Measurements from ENCODE around the gene BNC2.

Gene BNC2

DNA sequence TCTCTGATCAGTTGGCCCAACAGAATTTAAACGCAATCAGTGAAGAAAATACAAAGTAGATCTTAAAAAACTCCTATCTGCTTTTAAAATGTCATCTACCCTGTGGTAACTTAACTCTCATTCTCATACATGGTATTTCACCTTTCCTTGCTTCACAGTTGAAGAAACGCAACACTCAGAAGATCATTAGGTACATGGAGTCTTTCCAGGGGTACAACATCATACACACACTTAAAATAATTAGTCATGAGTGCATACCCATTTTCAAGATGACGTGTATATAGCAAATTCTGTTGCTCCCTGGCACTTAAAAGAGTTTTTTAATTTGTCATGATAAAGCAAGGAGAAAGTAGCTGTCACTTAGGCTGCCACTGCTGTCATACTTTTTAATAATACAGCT is 259.9 kb downstream of the BNC2 start:
- Histone ChIP-seq H3K27ac (ENCODE audit: low read depth, low read length) (no peak overlapping the region), H2BK5ac (ENCODE audit: low read length) (no peak overlapping the region), H3K4me3 (ENCODE audit: low read length) (no peak overlapping the region), H3K79me1 (ENCODE audit: low read length) (no peaks in the 10 kb centered on the region), H4K8ac (ENCODE audit: low read depth, low read length) (no peak overlapping the region), H3K56ac (ENCODE audit: low read length) (no peak overlapping the region), H3K36me3 (ENCODE audit: control insufficient read depth, insufficient read depth, low read length) (no peaks in the 10 kb centered on the region), H3K18ac (ENCODE audit: low read length) (no peak overlapping the region), H3K9ac (ENCODE audit: low read length) (no peak overlapping the region), H2BK120ac (ENCODE audit: low read depth, low read length) (no peak overlapping the region), H3K23ac (ENCODE audit: low read length) (no peak overlapping the region), H4K5ac (ENCODE audit: low read length) (no peak overlapping the region), H2BK15ac (replicated peaks; ENCODE audit: low read depth) (no peak overlapping the region), H2AK5ac (ENCODE audit: low read length) (no peak overlapping the region), H3K4ac (ENCODE audit: low read depth, low read length) (no peak overlapping the region), H3K4me2 (ENCODE audit: low read length) (no peak overlapping the region), H3K79me2 (ENCODE audit: control insufficient read depth, insufficient read depth, low read length) (no peaks in the 10 kb centered on the region), H3K27me3 (ENCODE audit: insufficient read depth, low read length, poor library complexity) (no peaks in the 10 kb centered on the region), H3K4me1 (ENCODE audit: control insufficient read depth, low read depth, low read length) (no peaks in the 10 kb centered on the region)
- no CpG with 5 or more reads among the region's 3 CpGs for WGBS (ENCODE audit: extremely low coverage, insufficient coverage, low lambda C conversion rate)
- no peak for DNase-seq

DNA sequence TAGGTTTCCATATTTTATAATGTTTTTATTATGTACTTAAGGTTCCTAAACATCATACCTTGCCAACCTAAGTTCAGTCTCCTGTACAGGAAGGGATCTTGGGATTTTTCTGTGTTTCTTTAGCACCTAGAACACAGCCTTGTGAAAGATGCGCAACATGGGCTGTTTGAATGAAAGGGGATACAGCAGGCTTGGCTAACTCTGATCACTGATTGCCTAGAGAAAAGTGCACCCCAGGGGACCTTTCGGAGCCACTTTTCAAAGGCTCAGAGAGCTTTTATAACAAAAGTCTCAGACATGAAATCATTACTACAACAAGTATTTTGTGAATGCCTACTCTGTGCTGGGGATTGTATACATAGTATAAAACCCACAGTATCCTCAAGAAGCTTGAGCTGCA is 261.6 kb downstream of the BNC2 start:
- Histone ChIP-seq H3K27me3 (ENCODE audit: insufficient read depth, low read length, poor library complexity) (no peaks in the 10 kb centered on the region), H4K8ac (ENCODE audit: low read depth, low read length) (peak overlapping the region; percentile 86), H3K9ac (ENCODE audit: low read length) (no peak overlapping the region), H3K4ac (ENCODE audit: low read depth, low read length) (no peak overlapping the region), H2AK5ac (ENCODE audit: low read length) (no peak overlapping the region), H2BK15ac (replicated peaks; ENCODE audit: low read depth) (no peak overlapping the region), H4K5ac (ENCODE audit: low read length) (no peak overlapping the region), H3K4me3 (ENCODE audit: low read length) (no peak overlapping the region), H3K79me1 (ENCODE audit: low read length) (no peaks in the 10 kb centered on the region), H2BK5ac (ENCODE audit: low read length) (no peak overlapping the region), H3K27ac (ENCODE audit: low read depth, low read length) (no peak overlapping the region), H2BK120ac (ENCODE audit: low read depth, low read length) (no peak overlapping the region), H3K56ac (ENCODE audit: low read length) (no peak overlapping the region), H3K4me2 (ENCODE audit: low read length) (no peak overlapping the region), H3K36me3 (ENCODE audit: control insufficient read depth, insufficient read depth, low read length) (no peaks in the 10 kb centered on the region), H3K4me1 (ENCODE audit: control insufficient read depth, low read depth, low read length) (no peaks in the 10 kb centered on the region), H3K79me2 (ENCODE audit: control insufficient read depth, insufficient read depth, low read length) (no peaks in the 10 kb centered on the region), H3K18ac (ENCODE audit: low read length) (no peak overlapping the region), H3K23ac (ENCODE audit: low read length) (no peak overlapping the region)
- DNase-seq, result no peak
- no CpG with 5 or more reads among the region's 2 CpGs for WGBS (ENCODE audit: extremely low coverage, insufficient coverage, low lambda C conversion rate)

DNA sequence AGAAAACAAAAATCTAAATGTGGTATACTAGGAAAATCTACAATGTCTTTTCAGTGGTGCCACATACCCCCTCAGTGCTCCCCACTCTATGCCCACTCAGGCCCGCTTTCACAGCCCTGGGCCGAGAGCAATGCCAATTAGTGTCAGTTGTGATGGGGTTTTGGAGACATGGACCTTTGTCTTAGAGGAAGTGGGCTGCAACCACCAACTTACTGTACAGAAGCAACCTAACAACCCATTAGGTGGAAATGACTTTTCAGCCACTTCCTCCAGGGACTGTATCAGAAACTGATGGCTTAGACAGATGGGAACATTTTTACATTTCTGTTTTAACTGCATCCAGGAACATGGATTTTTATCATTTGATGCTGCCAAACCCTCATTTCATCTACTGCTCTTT is 268.0 kb downstream of the BNC2 start:
- H3K23ac ChIP-seq (ENCODE audit: low read length), result no peak overlapping the region
- no peak overlapping the region for H2AK5ac ChIP-seq (ENCODE audit: low read length)
- no peak overlapping the region for H3K56ac ChIP-seq (ENCODE audit: low read length)
- no peaks in the 10 kb centered on the region for H3K79me2 ChIP-seq (ENCODE audit: control insufficient read depth, insufficient read depth, low read length)
- H2BK5ac ChIP-seq (ENCODE audit: low read length), result no peak overlapping the region
- H3K27ac ChIP-seq (ENCODE audit: low read depth, low read length), result no peak overlapping the region
- H3K4me2 ChIP-seq (ENCODE audit: low read length), result no peak overlapping the region
- no CpG with 5 or more reads among the region's 2 CpGs for WGBS (ENCODE audit: extremely low coverage, insufficient coverage, low lambda C conversion rate)
- no peaks in the 10 kb centered on the region for H3K4me1 ChIP-seq (ENCODE audit: control insufficient read depth, low read depth, low read length)
- peak overlapping the region; percentile 28 for H3K18ac ChIP-seq (ENCODE audit: low read length)
- H3K27me3 ChIP-seq (ENCODE audit: insufficient read depth, low read length, poor library complexity), result no peaks in the 10 kb centered on the region
- no peaks in the 10 kb centered on the region for H3K79me1 ChIP-seq (ENCODE audit: low read length)
- H3K4me3 ChIP-seq (ENCODE audit: low read length), result no peak overlapping the region
- H4K5ac ChIP-seq (ENCODE audit: low read length), result no peak overlapping the region
- no peak overlapping the region for H2BK15ac ChIP-seq (replicated peaks; ENCODE audit: low read depth)
- H3K9ac ChIP-seq (ENCODE audit: low read length), result no peak overlapping the region
- peak overlapping the region; percentile 81 for H3K4ac ChIP-seq (ENCODE audit: low read depth, low read length)
- no peaks in the 10 kb centered on the region for H3K36me3 ChIP-seq (ENCODE audit: control insufficient read depth, insufficient read depth, low read length)
- no peak for DNase-seq
- no peak overlapping the region for H2BK120ac ChIP-seq (ENCODE audit: low read depth, low read length)
- H4K8ac ChIP-seq (ENCODE audit: low read depth, low read length), result no peak overlapping the region

DNA sequence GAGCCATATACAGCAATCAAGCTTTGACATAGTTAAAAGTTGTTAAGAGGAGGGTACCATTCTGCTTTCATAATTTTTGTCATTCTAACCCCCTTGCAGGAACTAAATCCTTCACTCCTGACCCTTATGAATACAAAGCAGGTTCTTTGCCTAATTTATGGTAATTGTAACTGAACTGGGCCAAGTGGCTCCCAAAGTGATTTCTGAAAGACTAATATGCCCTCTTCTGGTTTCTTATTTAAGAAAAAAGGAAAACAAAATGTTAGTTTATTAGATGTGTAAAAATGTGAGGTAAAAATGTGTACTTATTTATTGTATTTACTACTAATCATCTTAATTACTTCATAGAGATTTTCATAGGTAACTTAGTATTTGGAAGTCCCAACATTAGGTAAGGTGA is 268.5 kb downstream of the BNC2 start:
- Histone ChIP-seq H3K4me3 (ENCODE audit: low read length) (no peak overlapping the region), H3K27ac (ENCODE audit: low read depth, low read length) (no peak overlapping the region), H2BK120ac (ENCODE audit: low read depth, low read length) (no peak overlapping the region), H3K56ac (ENCODE audit: low read length) (no peak overlapping the region), H3K4ac (ENCODE audit: low read depth, low read length) (no peak overlapping the region), H3K23ac (ENCODE audit: low read length) (no peak overlapping the region), H3K79me2 (ENCODE audit: control insufficient read depth, insufficient read depth, low read length) (no peaks in the 10 kb centered on the region), H3K9ac (ENCODE audit: low read length) (no peak overlapping the region), H4K8ac (ENCODE audit: low read depth, low read length) (no peak overlapping the region), H2AK5ac (ENCODE audit: low read length) (no peak overlapping the region), H2BK15ac (replicated peaks; ENCODE audit: low read depth) (no peak overlapping the region), H2BK5ac (ENCODE audit: low read length) (no peak overlapping the region), H3K79me1 (ENCODE audit: low read length) (no peaks in the 10 kb centered on the region), H3K36me3 (ENCODE audit: control insufficient read depth, insufficient read depth, low read length) (no peaks in the 10 kb centered on the region), H3K27me3 (ENCODE audit: insufficient read depth, low read length, poor library complexity) (no peaks in the 10 kb centered on the region), H4K5ac (ENCODE audit: low read length) (no peak overlapping the region), H3K4me1 (ENCODE audit: control insufficient read depth, low read depth, low read length) (no peaks in the 10 kb centered on the region), H3K4me2 (ENCODE audit: low read length) (no peak overlapping the region), H3K18ac (ENCODE audit: low read length) (no peak overlapping the region)
- DNase-seq, result peak; percentile 46

DNA sequence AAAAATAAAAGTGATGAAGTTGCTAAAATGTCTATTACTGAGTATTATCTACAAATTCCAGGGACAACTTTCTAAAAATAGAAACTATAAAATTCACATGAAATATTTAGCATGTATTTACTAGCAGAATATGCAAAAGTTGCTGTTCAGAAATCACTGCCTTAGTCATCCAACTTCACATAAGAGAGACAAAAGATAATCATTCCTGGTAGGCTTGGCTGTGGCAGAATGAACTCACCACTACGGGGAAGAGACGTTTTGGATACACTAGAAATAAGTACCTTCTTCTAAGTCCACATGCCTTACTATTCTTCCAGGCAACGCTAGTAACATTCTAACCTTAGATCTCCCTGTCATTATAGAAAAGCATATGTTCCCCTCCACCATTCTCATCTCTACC is 272.2 kb downstream of the BNC2 start:
- Histone ChIP-seq H2BK5ac (ENCODE audit: low read length) (no peak overlapping the region), H3K9ac (ENCODE audit: low read length) (no peak overlapping the region), H3K4me3 (ENCODE audit: low read length) (no peak overlapping the region), H2AK5ac (ENCODE audit: low read length) (no peak overlapping the region), H2BK15ac (replicated peaks; ENCODE audit: low read depth) (no peak overlapping the region), H3K27me3 (ENCODE audit: insufficient read depth, low read length, poor library complexity) (no peaks in the 10 kb centered on the region), H4K8ac (ENCODE audit: low read depth, low read length) (no peak overlapping the region), H3K4me1 (ENCODE audit: control insufficient read depth, low read depth, low read length) (no peaks in the 10 kb centered on the region), H4K5ac (ENCODE audit: low read length) (no peak overlapping the region), H3K4me2 (ENCODE audit: low read length) (no peak overlapping the region), H3K27ac (ENCODE audit: low read depth, low read length) (no peak overlapping the region), H3K79me2 (ENCODE audit: control insufficient read depth, insufficient read depth, low read length) (no peaks in the 10 kb centered on the region), H3K18ac (ENCODE audit: low read length) (no peak overlapping the region), H3K23ac (ENCODE audit: low read length) (no peak overlapping the region), H3K4ac (ENCODE audit: low read depth, low read length) (no peak overlapping the region), H3K36me3 (ENCODE audit: control insufficient read depth, insufficient read depth, low read length) (no peaks in the 10 kb centered on the region), H3K79me1 (ENCODE audit: low read length) (no peaks in the 10 kb centered on the region), H2BK120ac (ENCODE audit: low read depth, low read length) (no peak overlapping the region), H3K56ac (ENCODE audit: low read length) (no peak overlapping the region)
- no peak for DNase-seq
- no CpG with 5 or more reads among the region's 3 CpGs for WGBS (ENCODE audit: extremely low coverage, insufficient coverage, low lambda C conversion rate)

DNA sequence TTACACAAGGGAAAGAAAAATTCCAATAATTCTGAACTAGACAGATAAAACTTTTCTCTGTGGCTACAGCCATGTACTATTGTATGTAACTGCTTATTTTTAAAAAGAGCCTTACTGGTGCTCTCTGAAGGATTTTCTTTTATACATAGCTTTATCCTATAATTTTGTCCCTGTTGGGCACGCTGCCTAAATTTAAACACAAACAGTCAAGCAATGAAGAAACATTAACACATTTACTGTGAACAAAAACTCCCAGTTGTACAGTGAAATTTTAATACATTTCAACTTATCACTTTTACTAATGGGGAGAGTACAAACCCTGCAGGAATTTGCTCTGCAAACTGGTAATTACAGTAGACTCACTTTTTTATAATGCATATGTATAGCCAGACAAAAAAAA is 273.3 kb downstream of the BNC2 start:
- Histone ChIP-seq H3K18ac (ENCODE audit: low read length) (no peak overlapping the region), H3K56ac (ENCODE audit: low read length) (no peak overlapping the region), H3K4me2 (ENCODE audit: low read length) (no peak overlapping the region), H2BK120ac (ENCODE audit: low read depth, low read length) (no peak overlapping the region), H3K27me3 (ENCODE audit: insufficient read depth, low read length, poor library complexity) (no peaks in the 10 kb centered on the region), H3K79me1 (ENCODE audit: low read length) (no peaks in the 10 kb centered on the region), H2AK5ac (ENCODE audit: low read length) (no peak overlapping the region), H3K27ac (ENCODE audit: low read depth, low read length) (no peak overlapping the region), H3K23ac (ENCODE audit: low read length) (no peak overlapping the region), H3K79me2 (ENCODE audit: control insufficient read depth, insufficient read depth, low read length) (no peaks in the 10 kb centered on the region), H4K5ac (ENCODE audit: low read length) (no peak overlapping the region), H3K36me3 (ENCODE audit: control insufficient read depth, insufficient read depth, low read length) (no peaks in the 10 kb centered on the region), H4K8ac (ENCODE audit: low read depth, low read length) (no peak overlapping the region), H3K4me1 (ENCODE audit: control insufficient read depth, low read depth, low read length) (no peaks in the 10 kb centered on the region), H3K4ac (ENCODE audit: low read depth, low read length) (no peak overlapping the region), H3K9ac (ENCODE audit: low read length) (no peak overlapping the region), H2BK5ac (ENCODE audit: low read length) (no peak overlapping the region), H3K4me3 (ENCODE audit: low read length) (no peak overlapping the region), H2BK15ac (replicated peaks; ENCODE audit: low read depth) (no peak overlapping the region)
- no CpG with 5 or more reads among the region's 1 CpG for WGBS (ENCODE audit: extremely low coverage, insufficient coverage, low lambda C conversion rate)
- no peak for DNase-seq
